Neural progenitor cell (in vitro differentiated cells): ENCODE data around the gene HNRNPA2B1. TPM values are rescaled to one million over a fixed set of nuclear protein-coding genes. Genes with fewer than 3 reads are reported as not detected.
"Not testable (repeated sequence)": the region's sequence is repeated elsewhere in the genome, so short reads cannot be mapped to it uniquely, and the experiment has no call there.

Experiments
- DNase-seq: peaks from one replicate; pipeline ENCODE4 v3.0.0-alpha.2; 2016; ENCODE audit warnings: low spot score
- H2AFZ ChIP-seq: fragments of 200-600 bp; sonication (generic); replicated peaks from 2 replicates; pipeline ENCODE4 v1.6.1; 2016; ENCODE audit warnings: antibody characterized with exemption
- H3F3A ChIP-seq: fragments of 200-600 bp; sonication (generic); 2 replicates; pipeline ENCODE4 v1.6.1; 2016; ENCODE audit warnings: antibody characterized with exemption, low read depth
- H3K27ac ChIP-seq: fragments of 200-600 bp; sonication (generic); 2 replicates; pipeline ENCODE4 v1.5.1; 2016; ENCODE audit warnings: mild to moderate bottlenecking
- H3K27me3 ChIP-seq: fragments of 200-600 bp; sonication (generic); 2 replicates; pipeline ENCODE4 v1.6.1; 2016; ENCODE audit warnings: mild to moderate bottlenecking, moderate library complexity
- H3K36me3 ChIP-seq: fragments of 200-600 bp; sonication (generic); 2 replicates; pipeline ENCODE4 v1.5.1; 2016
- H3K4me1 ChIP-seq: fragments of 200-600 bp; sonication (generic); 2 replicates; pipeline ENCODE4 v1.6.1; 2016; ENCODE audit warnings: mixed run types
- H3K4me2 ChIP-seq: fragments of 200-600 bp; sonication (generic); 2 replicates; pipeline ENCODE4 v1.6.1; 2016
- H3K4me3 ChIP-seq: fragments of 200-600 bp; sonication (generic); 2 replicates; pipeline ENCODE4 v1.5.1; 2016
- H3K79me2 ChIP-seq: fragments of 200-600 bp; sonication (generic); 2 replicates; pipeline ENCODE4 v1.6.1; 2016; ENCODE audit warnings: low read depth
- H3K9ac ChIP-seq: fragments of 200-600 bp; sonication (generic); 2 replicates; pipeline ENCODE4 v1.6.1; 2016
- H3K9me3 ChIP-seq: fragments of 200-600 bp; sonication (generic); 2 replicates; pipeline ENCODE4 v1.5.1; 2016; ENCODE audit warnings: low read depth
- H4K20me1 ChIP-seq: fragments of 200-600 bp; sonication (generic); 2 replicates; pipeline ENCODE4 v1.6.1; 2016; ENCODE audit warnings: low read depth
- H3K27ac Mint-ChIP-seq: 3 replicates; pipeline ENCODE4 v1.8.0; 2021; ENCODE audit warnings: mixed read lengths
- H3K27me3 Mint-ChIP-seq: 2 replicates; pipeline ENCODE4 v1.8.0; 2022; ENCODE audit warnings: low read depth, mild to moderate bottlenecking, inconsistent platforms, moderate library complexity, mixed read lengths; ENCODE audit not compliant: insufficient read depth
- H3K36me3 Mint-ChIP-seq: 3 replicates; pipeline ENCODE4 v1.8.0; 2021; ENCODE audit warnings: mixed read lengths
- H3K4me1 Mint-ChIP-seq: 3 replicates; pipeline ENCODE4 v1.8.0; 2021; ENCODE audit warnings: mixed read lengths
- H3K4me3 Mint-ChIP-seq: 3 replicates; pipeline ENCODE4 v1.8.0; 2021; ENCODE audit warnings: mild to moderate bottlenecking, moderate library complexity, mixed read lengths
- H3K9me3 Mint-ChIP-seq: 3 replicates; pipeline ENCODE4 v1.8.0; 2020; ENCODE audit warnings: mixed read lengths
- CTCF ChIP-seq: fragments of 200-600 bp; sonication (generic); IDR thresholded peaks from 2 replicates; pipeline ENCODE4 v1.5.1; 2017; ENCODE audit warnings: antibody characterized with exemption, mild to moderate bottlenecking
- EZH2 ChIP-seq: fragments of 200-600 bp; sonication (generic); IDR thresholded peaks from 2 replicates; pipeline ENCODE4 v1.6.1; 2017; ENCODE audit warnings: antibody characterized with exemption, mild to moderate bottlenecking, moderate library complexity
- EZH2phosphoT487 ChIP-seq: fragments of 200-600 bp; sonication (generic); IDR thresholded peaks from 2 replicates; pipeline ENCODE4 v1.6.1; 2017; ENCODE audit warnings: antibody characterized with exemption
- total RNA-seq: library from RNA; depleted of rRNA; stranded (reverse); fragments of >200 nt; gene quantifications from 2 replicates; pipeline ENCODE4 v1.2.3, GENCODE V29; 2015; ENCODE audit warnings: low replicate concordance

HNRNPA2B1 gene
- total RNA-seq, 1 donor from 2014 or later, result 601 TPM

DNA sequence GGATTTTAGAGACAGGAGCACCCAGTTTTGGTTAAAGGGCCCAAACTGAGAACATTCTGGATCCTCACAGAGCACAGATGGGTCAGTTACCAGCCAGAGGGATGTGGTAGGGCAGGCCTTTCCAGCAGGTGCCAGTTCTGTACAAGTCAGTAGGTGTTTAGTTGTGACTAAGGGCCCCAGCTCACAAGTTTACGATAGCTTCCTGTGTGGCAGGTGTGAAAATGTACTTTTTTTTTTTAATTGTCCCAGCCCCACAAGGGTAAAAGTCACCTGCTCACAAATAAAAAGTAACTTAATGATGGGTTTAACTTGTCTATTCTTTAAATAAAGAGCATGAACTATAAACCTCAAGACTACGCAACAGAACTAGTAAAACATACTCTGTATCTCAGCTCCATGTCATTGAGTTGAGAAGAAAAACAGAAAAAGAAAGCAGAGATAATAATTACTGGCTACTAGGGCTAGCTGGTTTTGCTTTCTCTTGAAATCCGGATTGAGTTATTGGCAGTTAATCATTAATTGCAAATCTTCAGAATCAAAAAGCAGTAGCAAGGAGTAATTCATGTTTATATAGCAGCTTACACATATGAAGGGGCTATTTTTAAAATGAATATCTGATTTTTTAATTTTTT, 33.1 kb downstream of the HNRNPA2B1 start:
- no peak overlapping the region for H3K27ac Mint-ChIP-seq
- peaks cover 3% of the 10 kb centered on the region for H3K36me3 Mint-ChIP-seq
- Histone ChIP-seq H3K36me3 (no peaks in the 10 kb centered on the region), H2AFZ (no peak overlapping the region), H3K4me3 (no peak overlapping the region), H3K27ac (no peak overlapping the region), H3K79me2 (no peaks in the 10 kb centered on the region), H3K9ac (no peak overlapping the region), H3K4me1 (no peaks in the 10 kb centered on the region), H4K20me1 (no peaks in the 10 kb centered on the region), H3F3A (no peaks in the 10 kb centered on the region), H3K27me3 (no peaks in the 10 kb centered on the region), H3K9me3 (no peaks in the 10 kb centered on the region), H3K4me2 (no peak overlapping the region)
- no peak for TF ChIP-seq CTCF
- no peak for TF ChIP-seq EZH2
- TF ChIP-seq EZH2phosphoT487, result no peak
- H3K9me3 Mint-ChIP-seq, result no peaks in the 10 kb centered on the region
- no peak overlapping the region for H3K4me3 Mint-ChIP-seq
- peaks cover 2% of the 10 kb centered on the region for H3K27me3 Mint-ChIP-seq
- DNase-seq, result no peak
- peaks cover 4% of the 10 kb centered on the region for H3K4me1 Mint-ChIP-seq

DNA sequence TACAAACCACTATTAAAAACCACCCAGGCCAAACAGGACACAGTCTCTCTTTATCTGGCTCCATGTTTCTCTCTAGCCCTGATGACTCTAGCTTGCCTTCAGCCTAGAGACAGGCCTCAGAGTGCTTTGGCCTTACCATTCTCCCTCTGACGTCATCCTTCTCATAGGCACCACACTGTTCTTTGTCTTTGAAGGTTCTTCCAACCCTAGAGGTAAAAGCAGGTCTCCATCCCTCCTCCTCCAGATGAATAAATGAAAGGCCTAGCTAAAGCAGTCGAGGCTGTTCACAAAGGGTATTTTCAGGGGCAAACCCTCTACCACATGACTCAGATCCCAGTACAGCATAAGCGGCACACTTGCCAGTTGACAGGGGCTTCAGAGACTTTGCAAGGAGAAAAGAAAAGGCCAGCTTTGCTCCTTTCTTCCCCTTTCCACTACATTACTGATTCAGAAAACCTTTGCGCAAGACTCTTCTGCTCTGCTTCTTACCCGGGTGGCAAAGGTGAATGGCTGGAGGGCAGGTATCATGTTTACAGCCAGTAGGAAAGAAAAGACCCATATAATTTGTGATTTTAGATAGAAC, 33.8 kb downstream of the HNRNPA2B1 start:
- H3K4me1 Mint-ChIP-seq, result peaks cover 4% of the 10 kb centered on the region
- TF ChIP-seq CTCF (no peak), EZH2phosphoT487 (no peak), EZH2 (no peak)

DNA sequence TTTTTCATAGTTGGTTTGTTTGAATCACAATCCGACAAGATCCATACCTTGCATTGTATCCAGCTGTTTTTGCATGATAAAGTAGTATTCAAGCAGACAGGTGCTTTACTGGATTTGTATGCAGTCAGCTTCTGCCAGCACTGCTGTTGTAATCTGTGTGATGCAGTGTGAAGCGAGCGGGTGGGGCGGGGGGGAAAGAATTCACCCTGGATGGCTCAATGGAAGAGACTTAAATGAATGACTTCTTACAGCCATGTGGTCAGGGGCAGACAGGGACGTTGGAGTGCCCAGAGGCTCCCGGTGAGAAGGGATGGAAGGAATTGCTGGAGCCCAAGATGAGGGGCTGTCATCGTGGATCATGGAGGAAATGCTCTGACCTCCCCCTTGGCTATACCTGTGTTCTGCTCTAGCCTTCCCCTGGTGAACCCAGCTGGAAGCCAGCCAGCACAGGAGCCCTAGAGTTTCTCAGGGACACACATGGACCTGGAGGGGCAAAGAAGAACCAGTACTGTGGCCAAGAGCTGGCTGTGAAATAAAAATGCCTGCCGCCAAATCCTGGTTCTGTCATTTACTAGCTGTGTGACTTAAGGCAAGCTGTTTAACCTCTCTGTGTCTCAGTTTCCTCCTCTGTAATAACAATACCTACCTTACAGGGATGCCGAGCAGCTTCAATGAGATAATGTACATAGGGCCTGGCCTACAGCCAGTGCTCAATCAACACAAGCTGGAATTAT, 34.4 kb downstream of the HNRNPA2B1 start:
- Histone ChIP-seq H3K4me3 (no peak overlapping the region), H3K36me3 (no peaks in the 10 kb centered on the region), H4K20me1 (no peaks in the 10 kb centered on the region), H3F3A (no peaks in the 10 kb centered on the region), H3K79me2 (no peaks in the 10 kb centered on the region), H3K4me1 (no peaks in the 10 kb centered on the region), H3K4me2 (no peak overlapping the region), H3K27me3 (no peaks in the 10 kb centered on the region), H3K9me3 (no peaks in the 10 kb centered on the region), H3K9ac (no peak overlapping the region), H2AFZ (no peak overlapping the region), H3K27ac (no peak overlapping the region)
- TF ChIP-seq EZH2phosphoT487 (no peak), EZH2 (no peak), CTCF (no peak)
- DNase-seq, result no peak
- H3K4me3 Mint-ChIP-seq, result no peak overlapping the region
- H3K4me1 Mint-ChIP-seq, result peaks cover 4% of the 10 kb centered on the region
- no peaks in the 10 kb centered on the region for H3K9me3 Mint-ChIP-seq
- no peak overlapping the region for H3K27ac Mint-ChIP-seq
- no peaks in the 10 kb centered on the region for H3K36me3 Mint-ChIP-seq
- peaks cover 2% of the 10 kb centered on the region for H3K27me3 Mint-ChIP-seq

More for the DNA sequence above, 33.8 kb downstream of the HNRNPA2B1 start:
- no peak overlapping the region for H3K27ac Mint-ChIP-seq
- no peak overlapping the region for H3K4me3 Mint-ChIP-seq
- no peak for DNase-seq
- no peaks in the 10 kb centered on the region for H3K4me1 ChIP-seq
- H3K27me3 Mint-ChIP-seq, result peaks cover 2% of the 10 kb centered on the region
- no peaks in the 10 kb centered on the region for H4K20me1 ChIP-seq
- H3F3A ChIP-seq, result no peaks in the 10 kb centered on the region
- no peak overlapping the region for H3K9ac ChIP-seq
- H3K9me3 Mint-ChIP-seq, result no peaks in the 10 kb centered on the region
- H3K36me3 Mint-ChIP-seq, result peaks cover 3% of the 10 kb centered on the region
- no peak overlapping the region for H3K27ac ChIP-seq
- no peak overlapping the region for H3K4me3 ChIP-seq
- no peaks in the 10 kb centered on the region for H3K36me3 ChIP-seq
- H3K4me2 ChIP-seq, result no peak overlapping the region
- H3K9me3 ChIP-seq, result no peaks in the 10 kb centered on the region
- no peaks in the 10 kb centered on the region for H3K27me3 ChIP-seq
- H2AFZ ChIP-seq, result no peak overlapping the region
- no peaks in the 10 kb centered on the region for H3K79me2 ChIP-seq

DNA sequence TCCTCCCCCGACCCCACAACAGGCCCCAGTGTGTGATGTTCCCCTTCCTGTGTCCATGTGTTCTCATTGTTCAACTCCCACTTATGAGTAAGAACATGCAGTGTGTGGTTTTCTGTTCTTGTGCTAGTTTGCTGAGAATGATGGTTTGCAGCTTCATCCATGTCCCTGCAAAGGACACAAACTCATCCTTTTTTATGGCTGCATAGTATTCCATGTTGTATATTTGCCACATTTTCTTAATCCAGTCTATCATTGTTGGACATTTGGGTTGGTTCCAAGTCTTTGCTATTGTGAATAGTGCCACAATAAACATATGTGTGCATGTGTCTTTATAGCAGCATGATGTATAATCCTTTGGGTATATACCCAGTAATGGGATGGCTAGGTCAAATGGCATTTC, 36.7 kb downstream of the HNRNPA2B1 start:
- not testable (repeated sequence) for H2AFZ ChIP-seq, DNase-seq, H3K36me3 ChIP-seq, H3K4me3 ChIP-seq, H4K20me1 ChIP-seq, H3K9me3 Mint-ChIP-seq, H3K4me3 Mint-ChIP-seq, H3K27me3 ChIP-seq, H3K9ac ChIP-seq, H3K4me1 ChIP-seq, H3K4me2 ChIP-seq, H3K36me3 Mint-ChIP-seq, H3K27ac Mint-ChIP-seq, H3K9me3 ChIP-seq, H3K79me2 ChIP-seq, H3K27ac ChIP-seq, H3K27me3 Mint-ChIP-seq, H3F3A ChIP-seq
- H3K4me1 Mint-ChIP-seq, result peaks cover 12% of the 10 kb centered on the region
